A673 (cell line): ENCODE data around the gene ZIM2. TPM values are rescaled to one million over a fixed set of nuclear protein-coding genes. Genes with fewer than 3 reads are reported as not detected.

Source experiments
- BruUV-seq: library from RNA; stranded (reverse); fragments of 400-500 nt; replicated peaks from 2 replicates; lab custom pipeline; 2021; lab: Mats Ljungman, UMichigan
- CTCF ChIA-PET: fragments of 300-600 bp; sonication (Branson Sonifier 250); formaldehyde crosslinking; loops from one replicate; lab custom pipeline; 2022; ENCODE audit warnings: antibody characterized with exemption; lab: Charles Lee
- POLR2A ChIA-PET: fragments of 300-600 bp; sonication (Branson Sonifier 250); formaldehyde crosslinking; loops from one replicate; lab custom pipeline; 2022; ENCODE audit warnings: antibody characterized with exemption; ENCODE audit not compliant: low non-redundant PET; lab: Charles Lee
- DNase-seq: peaks from one replicate; pipeline ENCODE4 v3.0.0-alpha.2; 2015; ENCODE audit warnings: low spot score
- H3K27ac ChIP-seq: fragments of 200-600 bp; sonication (generic); 2 replicates; pipeline ENCODE4 v1.5.1; 2016; ENCODE audit warnings: mixed run types, low read depth, mild to moderate bottlenecking, mixed read lengths, antibody characterized with exemption, low read length; ENCODE audit not compliant: poor library complexity, severe bottlenecking
- H3K27me3 ChIP-seq: fragments of 200-600 bp; sonication (generic); replicated peaks from 2 replicates; pipeline ENCODE4 v1.6.1; 2017; ENCODE audit warnings: mixed run types, low read depth, mild to moderate bottlenecking, mixed read lengths, antibody characterized with exemption, low read length; ENCODE audit not compliant: insufficient read depth, poor library complexity
- H3K36me3 ChIP-seq: fragments of 200-600 bp; sonication (generic); 2 replicates; pipeline ENCODE4 v1.6.1; 2016; ENCODE audit warnings: mixed run types, mild to moderate bottlenecking, mixed read lengths, antibody characterized with exemption, low read length; ENCODE audit not compliant: insufficient read depth, poor library complexity, severe bottlenecking
- H3K4me1 ChIP-seq: fragments of 200-600 bp; sonication (generic); 2 replicates; pipeline ENCODE4 v1.6.1; 2017; ENCODE audit warnings: mixed run types, mild to moderate bottlenecking, mixed read lengths, antibody characterized with exemption, low read length; ENCODE audit not compliant: insufficient read depth, poor library complexity, severe bottlenecking
- H3K4me3 ChIP-seq: fragments of 200-600 bp; sonication (generic); 2 replicates; pipeline ENCODE4 v1.5.1; 2016; ENCODE audit warnings: low read depth, mixed run types, mild to moderate bottlenecking, mixed read lengths, low read length; ENCODE audit not compliant: poor library complexity, severe bottlenecking
- H3K9me3 ChIP-seq: fragments of 200-600 bp; sonication (generic); 2 replicates; pipeline ENCODE4 v1.6.1; 2016; ENCODE audit warnings: mixed run types, low read depth, mild to moderate bottlenecking, mixed read lengths, antibody characterized with exemption, low read length; ENCODE audit not compliant: poor library complexity, severe bottlenecking
- EZH2 ChIP-seq: fragments of 200-600 bp; sonication (generic); IDR thresholded peaks from 2 replicates; pipeline ENCODE4 v1.6.1; 2017; ENCODE audit warnings: borderline replicate concordance, low read depth, mild to moderate bottlenecking, mixed read lengths, antibody characterized with exemption, low read length; ENCODE audit not compliant: poor library complexity, severe bottlenecking
- intact Hi-C: fragments of 100-400 bp; cut with micrococcal nuclease; formaldehyde crosslinking; loops from one replicate; pipeline ENCODE4 v1.10.0; 2022; ENCODE audit not compliant: unreplicated experiment
- total RNA-seq: library from RNA; stranded (reverse); gene quantifications from 2 replicates; pipeline ENCODE4 v1.2.3, GENCODE V29; 2021
- TF ChIP-seq, protein P1 (sequence below): fragments of 300-800, 200-600 bp; sonication (generic); conservative IDR thresholded peaks from 2 replicates; pipeline ENCODE4 v1.5.1; 2017; ENCODE audit warnings: low read depth, mild to moderate bottlenecking, antibody characterized with exemption, low read length, moderate library complexity, mixed read lengths

ZIM2 gene
- total RNA-seq, 1 experiment from 2014 or later: 4.6 TPM

DNA sequence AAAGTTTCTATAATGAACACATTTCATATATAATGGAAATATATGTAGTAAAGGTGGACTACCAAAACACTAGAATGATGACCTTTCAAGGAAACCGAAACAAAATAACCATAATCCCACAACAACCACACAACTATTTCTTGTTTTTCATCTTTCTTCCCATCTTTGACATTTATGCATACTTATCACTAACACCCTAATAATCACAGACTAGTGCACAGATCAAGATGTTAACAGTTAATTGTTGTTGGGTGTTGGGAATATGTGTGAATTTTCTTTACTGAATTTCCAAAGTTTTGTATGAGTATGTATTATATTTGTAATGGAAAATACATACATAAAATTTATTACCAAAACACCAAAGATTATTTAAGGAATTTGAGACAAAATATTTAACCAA lies 30.3 kb downstream of the ZIM2 start:
- Histone ChIP-seq H3K27ac (no peak overlapping the region), H3K27me3 (no peaks in the 10 kb centered on the region), H3K36me3 (peaks cover 57% of the 10 kb centered on the region), H3K4me1 (no peaks in the 10 kb centered on the region), H3K4me3 (no peak overlapping the region), H3K9me3 (peaks cover 12% of the 10 kb centered on the region)
- no TSS peak for BruUV-seq
- intact Hi-C loops: no loop called here
- POLR2A ChIA-PET: no interaction called here
- CTCF ChIA-PET: no interaction called here
- no peak for DNase-seq
- no peak for TF ChIP-seq EZH2
- TF ChIP-seq, protein P1, sequence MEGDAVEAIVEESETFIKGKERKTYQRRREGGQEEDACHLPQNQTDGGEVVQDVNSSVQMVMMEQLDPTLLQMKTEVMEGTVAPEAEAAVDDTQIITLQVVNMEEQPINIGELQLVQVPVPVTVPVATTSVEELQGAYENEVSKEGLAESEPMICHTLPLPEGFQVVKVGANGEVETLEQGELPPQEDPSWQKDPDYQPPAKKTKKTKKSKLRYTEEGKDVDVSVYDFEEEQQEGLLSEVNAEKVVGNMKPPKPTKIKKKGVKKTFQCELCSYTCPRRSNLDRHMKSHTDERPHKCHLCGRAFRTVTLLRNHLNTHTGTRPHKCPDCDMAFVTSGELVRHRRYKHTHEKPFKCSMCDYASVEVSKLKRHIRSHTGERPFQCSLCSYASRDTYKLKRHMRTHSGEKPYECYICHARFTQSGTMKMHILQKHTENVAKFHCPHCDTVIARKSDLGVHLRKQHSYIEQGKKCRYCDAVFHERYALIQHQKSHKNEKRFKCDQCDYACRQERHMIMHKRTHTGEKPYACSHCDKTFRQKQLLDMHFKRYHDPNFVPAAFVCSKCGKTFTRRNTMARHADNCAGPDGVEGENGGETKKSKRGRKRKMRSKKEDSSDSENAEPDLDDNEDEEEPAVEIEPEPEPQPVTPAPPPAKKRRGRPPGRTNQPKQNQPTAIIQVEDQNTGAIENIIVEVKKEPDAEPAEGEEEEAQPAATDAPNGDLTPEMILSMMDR: no peak

DNA sequence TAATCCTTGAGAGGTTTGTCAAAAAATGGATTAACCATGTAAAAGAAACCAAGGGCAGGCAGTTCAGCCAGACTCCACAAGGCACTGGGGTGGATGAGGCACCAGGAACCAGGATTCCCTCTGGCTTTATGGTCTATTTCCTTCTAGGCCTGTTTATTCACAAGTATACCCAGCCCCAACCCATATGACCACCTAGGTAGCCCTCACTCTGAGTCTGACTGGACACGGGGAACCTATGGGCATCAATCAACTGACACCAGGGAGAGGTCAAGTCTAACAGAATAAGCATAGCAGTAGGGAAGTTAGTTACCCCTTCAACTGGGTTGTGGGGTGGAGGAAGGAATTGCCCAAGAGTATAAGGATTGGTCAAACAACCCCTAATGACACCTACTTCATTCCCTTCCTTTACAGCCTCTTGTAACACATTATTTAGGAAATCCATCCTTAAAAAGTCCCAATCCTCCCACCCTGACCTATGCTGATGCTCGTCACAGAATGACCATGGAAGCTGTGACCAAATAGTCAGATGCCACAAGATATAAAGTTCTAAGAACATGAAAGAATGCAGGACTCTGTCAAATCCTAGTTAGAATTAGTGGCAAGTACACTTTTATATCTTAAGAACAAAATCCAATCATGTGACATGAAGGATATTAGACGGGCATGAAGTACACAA lies 31.7 kb downstream of the ZIM2 start:
- peaks cover 16% of the 10 kb centered on the region for H3K9me3 ChIP-seq
- intact Hi-C loops: no loop called here
- TF ChIP-seq, protein P1: no peak
- TF ChIP-seq EZH2: no peak
- H3K4me3 ChIP-seq: no peak overlapping the region
- no peak overlapping the region for H3K27ac ChIP-seq
- ChIA-PET CTCF (no interaction called here), POLR2A (no interaction called here)
- no peak for DNase-seq
- no TSS peak for BruUV-seq
- H3K36me3 ChIP-seq: peaks cover 43% of the 10 kb centered on the region
- H3K4me1 ChIP-seq: no peaks in the 10 kb centered on the region
- no peaks in the 10 kb centered on the region for H3K27me3 ChIP-seq

DNA sequence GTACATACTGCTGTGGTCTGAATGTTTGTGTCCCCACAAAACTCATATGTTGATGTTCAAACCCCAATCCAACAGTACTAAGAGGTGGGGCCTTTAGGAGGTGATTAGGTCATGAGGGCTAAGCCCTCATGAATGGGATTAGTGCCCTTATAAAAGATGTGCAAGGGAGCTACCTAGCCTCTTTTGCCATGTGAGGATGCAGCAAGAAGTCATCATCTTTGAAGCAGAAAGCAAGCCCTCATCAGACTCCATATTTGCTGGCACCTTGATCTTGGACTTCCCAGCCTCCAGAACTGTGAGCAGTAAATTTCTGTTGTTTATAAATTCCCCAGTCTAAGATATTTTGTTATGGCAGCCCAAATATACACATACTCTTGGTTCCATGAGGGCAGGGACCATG lies 33.9 kb downstream of the ZIM2 start:
- Histone ChIP-seq H3K4me3 (no peak overlapping the region), H3K27me3 (no peaks in the 10 kb centered on the region), H3K4me1 (no peaks in the 10 kb centered on the region), H3K27ac (no peak overlapping the region), H3K9me3 (peaks cover 29% of the 10 kb centered on the region), H3K36me3 (peaks cover 25% of the 10 kb centered on the region)
- DNase-seq: no peak
- TF ChIP-seq EZH2: no peak
- TF ChIP-seq, protein P1: no peak
- ChIA-PET POLR2A (no interaction called here), CTCF (no interaction called here)
- no TSS peak for BruUV-seq
- intact Hi-C loops: no loop called here
